ENCODE results near the gene POC5. TPM values are rescaled to one million over a fixed set of nuclear protein-coding genes. Genes with fewer than 3 reads are reported as not detected.

POC5 gene
- total and polyA plus RNA-seq, 2 of the 13 experiments (the other 11 are each of a cell fraction or from before 2014, with no cell fraction given) = 6.9 to 9.3 TPM

DNA sequence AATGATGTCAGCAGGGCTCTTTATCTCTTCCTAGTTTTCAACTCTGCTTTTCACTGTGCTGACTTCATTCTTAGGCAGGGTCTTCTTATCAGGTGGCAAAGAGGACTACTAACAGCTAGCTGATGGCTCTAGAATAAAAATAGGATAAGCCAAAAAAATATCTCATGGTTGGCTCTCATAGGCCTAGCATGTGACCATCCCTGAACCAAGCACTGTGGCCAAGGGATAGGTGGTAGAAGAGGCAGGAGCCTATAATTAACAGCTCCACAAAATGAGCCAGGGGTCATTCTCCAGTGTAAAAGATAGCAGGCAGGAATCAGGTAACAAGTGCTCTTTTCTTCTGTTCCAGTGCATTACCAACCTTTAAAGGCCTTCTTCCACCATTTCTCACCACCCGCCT lies 84.9 kb downstream of the POC5 start:
- TF ChIP-seq STAT6 (CRISPR knock-in tag; IDR thresholded peaks at IDR 0.05; ENCODE audit: borderline replicate concordance) (no peak), ZNF343 (CRISPR knock-in tag; IDR thresholded peaks at IDR 0.05) (no peak), ZNF30 (CRISPR knock-in tag; IDR thresholded peaks at IDR 0.05) (no peak), ZNF430 (CRISPR knock-in tag; IDR thresholded peaks at IDR 0.05) (no peak), ATM (IDR thresholded peaks at IDR 0.05; ENCODE audit: borderline replicate concordance) (no peak), JARID2 (CRISPR knock-in tag; IDR thresholded peaks at IDR 0.05; ENCODE audit: insufficient replicate concordance) (no peak)
- TF ChIP-seq, protein P1, sequence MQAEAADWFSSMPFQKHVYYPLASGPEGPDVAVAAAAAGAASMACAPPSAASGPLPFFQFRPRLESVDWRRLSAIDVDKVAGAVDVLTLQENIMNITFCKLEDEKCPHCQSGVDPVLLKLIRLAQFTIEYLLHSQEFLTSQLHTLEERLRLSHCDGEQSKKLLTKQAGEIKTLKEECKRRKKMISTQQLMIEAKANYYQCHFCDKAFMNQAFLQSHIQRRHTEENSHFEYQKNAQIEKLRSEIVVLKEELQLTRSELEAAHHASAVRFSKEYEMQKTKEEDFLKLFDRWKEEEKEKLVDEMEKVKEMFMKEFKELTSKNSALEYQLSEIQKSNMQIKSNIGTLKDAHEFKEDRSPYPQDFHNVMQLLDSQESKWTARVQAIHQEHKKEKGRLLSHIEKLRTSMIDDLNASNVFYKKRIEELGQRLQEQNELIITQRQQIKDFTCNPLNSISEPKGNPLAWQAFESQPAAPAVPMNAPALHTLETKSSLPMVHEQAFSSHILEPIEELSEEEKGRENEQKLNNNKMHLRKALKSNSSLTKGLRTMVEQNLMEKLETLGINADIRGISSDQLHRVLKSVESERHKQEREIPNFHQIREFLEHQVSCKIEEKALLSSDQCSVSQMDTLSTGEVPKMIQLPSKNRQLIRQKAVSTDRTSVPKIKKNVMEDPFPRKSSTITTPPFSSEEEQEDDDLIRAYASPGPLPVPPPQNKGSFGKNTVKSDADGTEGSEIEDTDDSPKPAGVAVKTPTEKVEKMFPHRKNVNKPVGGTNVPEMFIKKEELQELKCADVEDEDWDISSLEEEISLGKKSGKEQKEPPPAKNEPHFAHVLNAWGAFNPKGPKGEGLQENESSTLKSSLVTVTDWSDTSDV (CRISPR knock-in tag; IDR thresholded peaks at IDR 0.05) = no peak
- TF ChIP-seq, protein P2, sequence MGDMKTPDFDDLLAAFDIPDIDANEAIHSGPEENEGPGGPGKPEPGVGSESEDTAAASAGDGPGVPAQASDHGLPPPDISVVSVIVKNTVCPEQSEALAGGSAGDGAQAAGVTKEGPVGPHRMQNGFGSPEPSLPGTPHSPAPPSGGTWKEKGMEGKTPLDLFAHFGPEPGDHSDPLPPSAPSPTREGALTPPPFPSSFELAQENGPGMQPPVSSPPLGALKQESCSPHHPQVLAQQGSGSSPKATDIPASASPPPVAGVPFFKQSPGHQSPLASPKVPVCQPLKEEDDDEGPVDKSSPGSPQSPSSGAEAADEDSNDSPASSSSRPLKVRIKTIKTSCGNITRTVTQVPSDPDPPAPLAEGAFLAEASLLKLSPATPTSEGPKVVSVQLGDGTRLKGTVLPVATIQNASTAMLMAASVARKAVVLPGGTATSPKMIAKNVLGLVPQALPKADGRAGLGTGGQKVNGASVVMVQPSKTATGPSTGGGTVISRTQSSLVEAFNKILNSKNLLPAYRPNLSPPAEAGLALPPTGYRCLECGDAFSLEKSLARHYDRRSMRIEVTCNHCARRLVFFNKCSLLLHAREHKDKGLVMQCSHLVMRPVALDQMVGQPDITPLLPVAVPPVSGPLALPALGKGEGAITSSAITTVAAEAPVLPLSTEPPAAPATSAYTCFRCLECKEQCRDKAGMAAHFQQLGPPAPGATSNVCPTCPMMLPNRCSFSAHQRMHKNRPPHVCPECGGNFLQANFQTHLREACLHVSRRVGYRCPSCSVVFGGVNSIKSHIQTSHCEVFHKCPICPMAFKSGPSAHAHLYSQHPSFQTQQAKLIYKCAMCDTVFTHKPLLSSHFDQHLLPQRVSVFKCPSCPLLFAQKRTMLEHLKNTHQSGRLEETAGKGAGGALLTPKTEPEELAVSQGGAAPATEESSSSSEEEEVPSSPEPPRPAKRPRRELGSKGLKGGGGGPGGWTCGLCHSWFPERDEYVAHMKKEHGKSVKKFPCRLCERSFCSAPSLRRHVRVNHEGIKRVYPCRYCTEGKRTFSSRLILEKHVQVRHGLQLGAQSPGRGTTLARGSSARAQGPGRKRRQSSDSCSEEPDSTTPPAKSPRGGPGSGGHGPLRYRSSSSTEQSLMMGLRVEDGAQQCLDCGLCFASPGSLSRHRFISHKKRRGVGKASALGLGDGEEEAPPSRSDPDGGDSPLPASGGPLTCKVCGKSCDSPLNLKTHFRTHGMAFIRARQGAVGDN (CRISPR knock-in tag; IDR thresholded peaks at IDR 0.05) = no peak
- intact Hi-C loops (cut with micrococcal nuclease; ENCODE audit: unreplicated experiment) (no loop called here), in situ Hi-C loops (cut with HindIII; ENCODE audit: extremely low pct_ligation_motif_present, low pct_unique_long_range_greater_than_20kb) (no loop called here)
- no peaks in the 10 kb centered on the region for H4K20me1 ChIP-seq (ENCODE audit: insufficient read depth, low read length)
- no peaks in the 10 kb centered on the region for H3K36me3 ChIP-seq (replicated peaks in 1 of 2; ENCODE audit: control insufficient read depth in 1 of 2, insufficient read depth in 2 of 2, low read length in 2 of 2)
- DNase-seq (ENCODE audit: low spot score) (no peak), ATAC-seq (no peak), FAIRE-seq (no peak)
- ChIA-PET CTCF (ENCODE audit: low intra/inter-chr PET ratio, low total read pairs) (no interaction called here), POLR2A (no interaction called here)
- H3K9me3 ChIP-seq (ENCODE audit: low read length) = no peaks in the 10 kb centered on the region
- no peak overlapping the region for H3K9ac ChIP-seq (ENCODE audit: insufficient read depth, low read depth, low read length)
- H2AFZ ChIP-seq (ENCODE audit: low read length) = no peak overlapping the region
- H3K4me1 ChIP-seq (ENCODE audit: insufficient read depth, low read length) = no peaks in the 10 kb centered on the region
- no peak overlapping the region for H3K4me2 ChIP-seq (ENCODE audit: low read depth, low read length)
- 88% methylated on average over 1 of the region's 1 CpG for WGBS (ENCODE audit: low lambda C conversion rate)
- no peaks in the 10 kb centered on the region for H3K79me2 ChIP-seq (ENCODE audit: insufficient read depth, low read length)
- no peak overlapping the region for H3K4me3 ChIP-seq (replicated peaks in 1 of 3; ENCODE audit: insufficient read depth in 1 of 3, low read depth in 2 of 3, low read length in 3 of 3)
- BruUV-seq (replicated peaks) = no TSS peak
- no peaks in the 10 kb centered on the region for H3K27me3 ChIP-seq (ENCODE audit: control insufficient read depth in 1 of 2, insufficient read depth in 2 of 2, low read length in 2 of 2)
- no peak overlapping the region for H3K27ac ChIP-seq (ENCODE audit: extremely low read length, insufficient read depth, low read length)
